GM12873 (cell line): ENCODE results near the gene BBS2.

Source experiments
- TF ChIP-seq, protein P1 (sequence below): IDR thresholded peaks from 2 replicates; pipeline ENCODE4 v1.5.1; 2012; ENCODE audit warnings: low read depth, mild to moderate bottlenecking, moderate library complexity, low read length, control low read depth; ENCODE audit not compliant: insufficient read depth; ENCODE audit errors: missing control alignments

Gene BBS2

DNA sequence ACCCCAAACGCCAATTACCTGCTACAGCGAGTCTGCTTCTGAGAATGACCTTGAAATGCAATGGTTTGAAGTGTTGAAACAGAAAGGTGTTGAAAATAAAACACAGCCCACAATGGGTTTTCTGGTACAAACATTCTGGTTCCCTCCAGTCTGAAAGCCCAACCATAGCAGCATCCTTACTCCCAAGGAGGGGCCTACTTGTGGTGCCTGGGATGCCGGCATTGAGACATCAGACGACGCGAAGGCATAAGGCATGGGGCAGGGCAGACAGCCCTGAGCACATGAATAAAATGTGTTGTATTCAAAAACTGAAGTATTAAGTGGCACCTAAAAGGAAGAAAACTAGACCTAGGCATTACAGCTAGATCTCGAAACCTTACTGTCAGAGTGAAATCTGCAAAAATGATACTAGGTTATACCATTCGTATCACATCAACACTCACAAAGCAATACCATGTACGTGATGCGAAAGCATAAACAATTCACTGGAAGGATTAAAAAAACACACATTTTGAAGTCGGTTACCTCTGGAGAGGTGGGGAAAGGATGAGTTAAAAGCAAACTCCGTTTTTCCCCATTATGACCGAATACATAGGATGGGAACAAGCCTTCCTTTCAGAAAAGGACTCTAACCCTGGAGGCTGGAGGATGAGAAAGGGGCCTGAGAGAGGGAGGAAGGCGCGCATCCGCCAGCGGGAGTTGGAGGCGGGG is 69.4 kb downstream of the BBS2 start:
- TF ChIP-seq, protein P1, sequence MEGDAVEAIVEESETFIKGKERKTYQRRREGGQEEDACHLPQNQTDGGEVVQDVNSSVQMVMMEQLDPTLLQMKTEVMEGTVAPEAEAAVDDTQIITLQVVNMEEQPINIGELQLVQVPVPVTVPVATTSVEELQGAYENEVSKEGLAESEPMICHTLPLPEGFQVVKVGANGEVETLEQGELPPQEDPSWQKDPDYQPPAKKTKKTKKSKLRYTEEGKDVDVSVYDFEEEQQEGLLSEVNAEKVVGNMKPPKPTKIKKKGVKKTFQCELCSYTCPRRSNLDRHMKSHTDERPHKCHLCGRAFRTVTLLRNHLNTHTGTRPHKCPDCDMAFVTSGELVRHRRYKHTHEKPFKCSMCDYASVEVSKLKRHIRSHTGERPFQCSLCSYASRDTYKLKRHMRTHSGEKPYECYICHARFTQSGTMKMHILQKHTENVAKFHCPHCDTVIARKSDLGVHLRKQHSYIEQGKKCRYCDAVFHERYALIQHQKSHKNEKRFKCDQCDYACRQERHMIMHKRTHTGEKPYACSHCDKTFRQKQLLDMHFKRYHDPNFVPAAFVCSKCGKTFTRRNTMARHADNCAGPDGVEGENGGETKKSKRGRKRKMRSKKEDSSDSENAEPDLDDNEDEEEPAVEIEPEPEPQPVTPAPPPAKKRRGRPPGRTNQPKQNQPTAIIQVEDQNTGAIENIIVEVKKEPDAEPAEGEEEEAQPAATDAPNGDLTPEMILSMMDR = no peak

GRCh38 chr16:56448005-56448404 is 71.8 kb downstream of the BBS2 start:
- TF ChIP-seq, protein P1 = no peak

DNA sequence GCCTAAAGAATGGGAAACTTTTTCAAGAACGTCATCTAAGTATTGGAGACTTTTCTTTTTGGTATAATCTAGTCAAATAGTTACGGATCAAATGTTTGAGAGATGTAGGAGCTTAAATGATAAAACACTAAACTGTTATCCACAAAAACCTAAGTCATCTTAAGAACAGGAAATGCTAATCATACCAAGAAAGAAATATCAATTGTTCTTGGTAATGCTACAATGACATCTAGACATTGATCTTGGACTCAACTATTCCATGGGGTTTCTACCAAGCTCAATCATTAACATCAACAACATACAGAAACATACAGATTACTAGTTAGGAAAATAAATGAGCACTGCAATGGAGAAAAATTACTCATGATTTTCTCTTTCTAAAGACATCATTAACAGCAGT is 72.5 kb downstream of the BBS2 start:
- TF ChIP-seq, protein P1 = no peak

- TF ChIP-seq, protein P1 = no peak
Measured at GRCh38 chr16:56438038-56438437, 81.8 kb downstream of the BBS2 start.

DNA sequence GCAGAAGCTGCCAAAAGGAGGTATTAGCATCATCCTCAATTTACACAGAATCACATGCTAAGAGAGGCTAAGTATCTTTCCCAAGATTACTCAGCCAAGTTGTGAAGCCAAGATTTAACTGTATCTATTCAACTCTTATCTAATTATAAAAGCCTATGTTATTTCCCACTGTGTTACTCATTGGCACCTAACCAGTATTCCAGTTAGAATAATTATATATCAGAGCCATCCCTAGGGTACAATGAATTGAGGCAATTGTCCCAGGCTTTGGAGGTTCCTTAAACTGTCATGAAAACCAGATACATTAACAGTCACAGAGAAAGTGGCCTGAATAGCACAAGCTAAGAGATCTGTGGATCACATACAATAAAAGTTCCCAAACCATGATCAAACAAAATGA is 83.6 kb downstream of the BBS2 start:
- TF ChIP-seq, protein P1 = no peak
